Epithelial cell of esophagus (primary cell): ENCODE results near the gene SEMA4A.

Experiments
- DNase-seq: peaks from one replicate; pipeline ENCODE4 v3.0.0; 2010; ENCODE audit warnings: low read depth
- H3K4me3 ChIP-seq: 2 replicates; pipeline ENCODE4 v1.5.1; 2011; ENCODE audit warnings: mild to moderate bottlenecking, low read length, control low read depth
- TF ChIP-seq, protein P1 (sequence below): IDR thresholded peaks from 2 replicates; pipeline ENCODE4 v1.5.1; 2011; ENCODE audit warnings: low read depth, mild to moderate bottlenecking, low read length, control low read depth, inconsistent platforms; ENCODE audit not compliant: insufficient read depth; ENCODE audit errors: missing control alignments

SEMA4A gene

GRCh38 chr1:156144742-156145141 is 8.6 kb upstream of the SEMA4A start:
- no peak for DNase-seq
- H3K4me3 ChIP-seq = no peak overlapping the region
- TF ChIP-seq, protein P1, sequence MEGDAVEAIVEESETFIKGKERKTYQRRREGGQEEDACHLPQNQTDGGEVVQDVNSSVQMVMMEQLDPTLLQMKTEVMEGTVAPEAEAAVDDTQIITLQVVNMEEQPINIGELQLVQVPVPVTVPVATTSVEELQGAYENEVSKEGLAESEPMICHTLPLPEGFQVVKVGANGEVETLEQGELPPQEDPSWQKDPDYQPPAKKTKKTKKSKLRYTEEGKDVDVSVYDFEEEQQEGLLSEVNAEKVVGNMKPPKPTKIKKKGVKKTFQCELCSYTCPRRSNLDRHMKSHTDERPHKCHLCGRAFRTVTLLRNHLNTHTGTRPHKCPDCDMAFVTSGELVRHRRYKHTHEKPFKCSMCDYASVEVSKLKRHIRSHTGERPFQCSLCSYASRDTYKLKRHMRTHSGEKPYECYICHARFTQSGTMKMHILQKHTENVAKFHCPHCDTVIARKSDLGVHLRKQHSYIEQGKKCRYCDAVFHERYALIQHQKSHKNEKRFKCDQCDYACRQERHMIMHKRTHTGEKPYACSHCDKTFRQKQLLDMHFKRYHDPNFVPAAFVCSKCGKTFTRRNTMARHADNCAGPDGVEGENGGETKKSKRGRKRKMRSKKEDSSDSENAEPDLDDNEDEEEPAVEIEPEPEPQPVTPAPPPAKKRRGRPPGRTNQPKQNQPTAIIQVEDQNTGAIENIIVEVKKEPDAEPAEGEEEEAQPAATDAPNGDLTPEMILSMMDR = no peak

DNA sequence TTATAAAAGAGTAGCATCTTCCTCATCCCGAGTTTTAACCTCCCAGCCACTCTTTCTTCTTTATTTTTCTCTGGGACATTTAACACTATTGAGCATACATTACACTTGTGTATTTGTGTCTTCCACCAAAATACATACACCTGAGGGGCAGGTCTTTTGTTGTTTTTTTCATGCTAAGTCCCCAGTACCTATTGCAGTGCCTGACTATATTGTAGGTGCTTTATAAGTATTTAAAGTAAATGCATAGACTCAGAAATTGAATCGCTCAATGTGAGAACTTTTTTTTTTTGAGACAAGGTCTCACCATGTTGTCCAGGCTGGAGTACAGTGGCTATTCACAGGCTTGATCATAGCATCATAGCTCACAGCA is 7.8 kb upstream of the SEMA4A start:
- H3K4me3 ChIP-seq = no peak overlapping the region
- TF ChIP-seq, protein P1 = no peak
- no peak for DNase-seq

DNA sequence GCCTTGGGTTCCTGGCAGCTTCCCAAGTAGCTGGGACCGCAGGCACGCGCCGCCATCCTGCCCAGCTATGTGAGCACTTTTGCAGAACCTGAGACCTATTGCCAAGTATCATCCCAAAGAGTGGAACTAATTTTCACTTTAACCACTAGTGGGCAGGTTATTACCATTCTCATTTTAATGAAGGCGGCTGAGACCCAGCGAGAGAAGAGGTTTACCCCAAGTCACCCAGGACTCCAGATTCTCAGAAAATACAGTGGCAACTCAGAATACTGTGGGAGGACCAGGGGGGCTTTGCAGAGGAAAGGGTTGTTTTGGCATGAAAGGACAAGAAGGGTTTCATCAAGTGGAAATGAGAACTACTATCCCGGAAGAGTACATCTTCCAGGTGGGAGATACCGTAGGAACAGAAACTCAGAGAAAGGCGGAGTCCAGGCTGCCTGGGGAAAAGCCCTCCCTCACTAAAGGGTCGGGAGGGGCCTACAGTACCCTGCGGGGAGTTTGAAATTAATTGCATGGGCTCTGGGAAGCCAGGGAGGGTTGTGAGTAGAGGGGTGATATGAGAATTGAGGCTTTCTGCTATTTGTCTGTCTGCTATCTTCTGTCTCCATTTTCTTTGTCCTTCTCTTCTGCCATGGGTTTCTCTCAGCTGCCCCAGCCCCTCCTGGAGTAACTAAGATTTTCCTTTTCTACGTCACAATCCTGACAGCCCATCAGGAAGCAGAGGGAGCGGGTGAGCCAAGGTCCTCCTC is 7.2 kb upstream of the SEMA4A start:
- DNase-seq = peak; percentile 93
- TF ChIP-seq, protein P1 = peak; percentile 68
- H3K4me3 ChIP-seq = no peak overlapping the region

DNA sequence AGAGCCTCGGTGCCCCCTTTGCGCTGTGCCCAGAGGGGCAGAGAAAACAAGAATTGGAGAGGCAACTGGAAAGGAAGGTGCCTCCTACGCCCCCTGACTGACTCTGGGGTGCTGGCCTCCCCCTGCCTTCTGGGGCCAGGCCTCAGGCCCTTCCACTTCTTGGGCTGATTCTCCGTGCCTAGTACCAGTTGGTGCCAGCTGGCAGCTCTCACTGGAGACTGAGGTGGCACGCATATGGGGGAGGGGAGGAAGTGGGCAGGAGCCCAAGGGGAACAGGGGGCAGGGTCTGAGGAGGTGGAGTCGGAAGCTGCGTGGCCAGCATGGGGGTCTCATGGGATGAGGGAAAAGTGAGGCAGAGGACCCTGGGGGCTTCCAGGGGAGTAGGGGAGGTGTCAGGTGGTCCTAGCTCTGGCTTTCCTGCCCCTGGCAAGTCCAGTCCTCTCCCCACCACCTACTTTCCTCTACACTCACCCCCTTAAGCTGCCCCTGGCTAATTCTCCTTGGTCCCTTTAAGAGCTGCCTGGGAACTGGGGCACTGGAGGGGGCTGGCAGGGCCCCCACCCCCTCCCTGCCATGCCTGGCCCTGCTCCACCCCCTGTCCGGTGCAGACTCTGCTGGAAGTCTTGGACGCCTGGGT is 6.5 kb upstream of the SEMA4A start:
- no peak overlapping the region for H3K4me3 ChIP-seq
- no peak for DNase-seq
- TF ChIP-seq, protein P1 = no peak

DNA sequence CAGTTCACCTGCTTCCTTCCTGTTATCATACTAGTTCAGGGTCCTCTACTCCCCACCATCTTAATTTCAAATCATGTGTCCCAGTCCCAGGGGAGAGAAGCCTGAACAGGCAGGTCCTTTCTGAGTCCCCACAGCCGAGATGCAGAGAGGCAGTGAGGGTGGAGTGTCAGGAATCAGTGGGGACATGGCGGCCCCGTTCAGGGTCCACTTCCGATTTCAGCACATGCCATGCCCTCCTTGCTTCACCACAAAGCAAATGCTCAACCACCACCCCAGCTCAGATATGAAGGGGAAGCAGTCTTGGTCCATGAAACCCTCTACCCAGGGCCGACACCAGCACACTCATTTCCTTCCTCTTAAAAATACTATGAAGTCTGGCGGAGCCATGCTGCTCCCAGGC is 5.2 kb upstream of the SEMA4A start:
- TF ChIP-seq, protein P1 = no peak
- H3K4me3 ChIP-seq = no peak overlapping the region
- no peak for DNase-seq

DNA sequence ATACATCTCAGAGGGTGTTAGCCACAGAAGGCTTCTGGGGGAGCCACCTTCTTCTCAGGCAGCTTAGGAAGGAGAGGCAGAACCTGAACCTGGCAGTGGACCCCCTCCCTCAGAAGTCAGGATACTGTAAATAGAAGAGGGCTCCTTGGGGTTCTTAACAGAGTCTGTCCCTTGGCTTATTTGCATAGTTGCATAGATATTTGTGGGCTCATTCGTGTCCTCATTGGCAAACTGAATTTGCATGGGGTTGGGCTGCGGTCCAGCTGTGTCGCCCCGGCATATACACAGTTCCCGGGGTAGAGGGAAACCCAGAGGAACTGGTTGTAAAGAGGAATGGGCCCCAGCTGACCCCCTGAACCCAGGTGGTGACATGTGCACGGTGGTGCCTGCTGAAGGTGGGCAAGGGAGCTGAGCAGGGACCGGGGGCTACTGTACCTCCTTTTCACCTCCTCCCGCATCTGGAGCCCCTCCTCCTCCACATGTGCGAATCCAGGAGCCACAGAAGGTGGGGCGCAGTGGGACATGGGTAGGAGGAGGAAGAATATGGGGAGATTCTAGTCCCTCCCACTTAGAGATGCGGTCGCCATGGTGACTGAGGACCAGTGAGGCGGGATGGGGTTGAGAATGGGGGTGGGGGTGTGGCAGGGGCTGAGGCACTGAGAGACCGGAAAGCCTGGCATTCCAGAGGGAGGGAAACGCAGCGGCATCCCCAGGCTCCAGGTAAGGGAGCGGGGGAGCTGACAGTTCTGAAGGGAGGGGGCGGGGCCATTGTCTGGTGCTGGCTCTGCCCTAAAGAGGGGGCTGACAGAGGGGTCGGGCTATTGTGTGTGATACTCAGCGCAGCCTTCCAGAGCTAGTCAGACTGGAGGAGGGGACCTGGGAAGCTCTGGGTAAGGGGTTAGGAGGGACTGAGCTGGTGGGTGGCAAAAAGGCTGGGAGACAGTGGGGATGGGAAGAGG is 3.7 kb upstream of the SEMA4A start:
- TF ChIP-seq, protein P1 = no peak
- H3K4me3 ChIP-seq = no peak overlapping the region
- DNase-seq = no peak
